WI38 (cell line): ENCODE measurements around the gene MYO1C.
"Not testable (repeated sequence)": the region's sequence is repeated elsewhere in the genome, so short reads cannot be mapped to it uniquely, and the experiment has no call there.

Experiments
- H3K4me3 ChIP-seq: 2 replicates; pipeline ENCODE4 v1.5.1; 2011; ENCODE audit warnings: low read depth, mild to moderate bottlenecking, control low read depth, low read length
- TF ChIP-seq, protein P1 (sequence below): IDR thresholded peaks from 2 replicates; pipeline ENCODE4 v1.5.1; 2012; ENCODE audit warnings: low read depth, mild to moderate bottlenecking, control low read depth, low read length

MYO1C gene

DNA sequence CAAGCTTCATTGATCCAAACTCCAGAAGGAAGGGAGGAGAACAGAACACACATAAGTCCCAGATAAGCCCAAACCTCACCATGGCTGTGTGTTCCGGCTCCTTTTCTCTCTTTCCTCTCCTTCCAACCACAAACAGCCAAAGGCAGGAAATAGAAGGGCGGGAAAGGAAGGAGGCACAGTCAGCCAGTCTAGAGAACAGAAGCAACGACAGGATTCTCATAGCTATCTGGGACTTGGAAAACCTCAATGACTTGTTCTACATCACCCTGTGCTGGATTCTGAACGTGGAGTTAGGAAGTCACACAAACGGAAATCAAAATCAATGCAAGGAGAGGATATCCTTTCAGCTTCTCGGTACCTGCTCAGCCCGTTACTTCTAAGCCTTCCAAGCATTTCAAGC lies 45.4 kb downstream of the MYO1C start:
- H3K4me3 ChIP-seq: no peak overlapping the region
- TF ChIP-seq, protein P1, sequence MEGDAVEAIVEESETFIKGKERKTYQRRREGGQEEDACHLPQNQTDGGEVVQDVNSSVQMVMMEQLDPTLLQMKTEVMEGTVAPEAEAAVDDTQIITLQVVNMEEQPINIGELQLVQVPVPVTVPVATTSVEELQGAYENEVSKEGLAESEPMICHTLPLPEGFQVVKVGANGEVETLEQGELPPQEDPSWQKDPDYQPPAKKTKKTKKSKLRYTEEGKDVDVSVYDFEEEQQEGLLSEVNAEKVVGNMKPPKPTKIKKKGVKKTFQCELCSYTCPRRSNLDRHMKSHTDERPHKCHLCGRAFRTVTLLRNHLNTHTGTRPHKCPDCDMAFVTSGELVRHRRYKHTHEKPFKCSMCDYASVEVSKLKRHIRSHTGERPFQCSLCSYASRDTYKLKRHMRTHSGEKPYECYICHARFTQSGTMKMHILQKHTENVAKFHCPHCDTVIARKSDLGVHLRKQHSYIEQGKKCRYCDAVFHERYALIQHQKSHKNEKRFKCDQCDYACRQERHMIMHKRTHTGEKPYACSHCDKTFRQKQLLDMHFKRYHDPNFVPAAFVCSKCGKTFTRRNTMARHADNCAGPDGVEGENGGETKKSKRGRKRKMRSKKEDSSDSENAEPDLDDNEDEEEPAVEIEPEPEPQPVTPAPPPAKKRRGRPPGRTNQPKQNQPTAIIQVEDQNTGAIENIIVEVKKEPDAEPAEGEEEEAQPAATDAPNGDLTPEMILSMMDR: no peak

DNA sequence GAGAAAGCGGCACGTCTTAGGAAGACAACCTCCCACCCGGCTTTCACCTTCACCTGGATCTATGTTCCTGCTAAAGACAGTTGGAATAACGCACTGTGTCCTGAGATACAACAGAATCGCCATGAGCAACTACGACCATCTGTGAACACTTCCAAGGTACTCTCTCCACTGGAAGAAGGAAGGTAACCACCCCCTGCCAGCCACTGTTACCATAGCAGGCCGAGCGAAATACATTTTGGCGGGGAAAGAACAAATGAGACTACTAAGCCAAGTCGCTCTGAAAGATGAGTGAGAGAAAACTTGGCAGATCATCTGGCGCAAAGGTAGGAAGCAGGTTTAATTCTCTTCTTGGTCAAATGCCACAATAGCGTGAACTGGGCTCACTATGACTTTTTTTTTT lies 46.3 kb downstream of the MYO1C start:
- no peak overlapping the region for H3K4me3 ChIP-seq
- TF ChIP-seq, protein P1: no peak

DNA sequence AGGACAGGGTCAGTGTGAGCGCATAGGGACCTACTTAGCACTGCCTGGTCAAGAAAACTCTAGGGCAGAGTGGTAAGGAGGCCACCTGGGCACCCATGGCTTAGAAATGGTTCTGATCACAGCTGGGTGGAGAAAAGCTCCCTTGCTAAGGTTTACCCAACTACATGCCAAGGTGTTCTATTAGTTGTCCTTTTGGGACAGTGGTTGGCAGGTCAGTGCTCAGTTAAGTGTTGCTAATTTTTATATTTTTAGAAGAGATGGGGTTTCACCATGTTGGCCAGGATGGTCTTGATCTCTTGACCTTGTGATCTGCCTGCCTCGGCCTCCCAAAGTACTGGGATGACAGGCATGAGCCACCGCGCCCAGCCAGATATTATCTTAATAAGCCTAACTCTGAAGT lies 46.8 kb downstream of the MYO1C start:
- H3K4me3 ChIP-seq: not testable (repeated sequence)

DNA sequence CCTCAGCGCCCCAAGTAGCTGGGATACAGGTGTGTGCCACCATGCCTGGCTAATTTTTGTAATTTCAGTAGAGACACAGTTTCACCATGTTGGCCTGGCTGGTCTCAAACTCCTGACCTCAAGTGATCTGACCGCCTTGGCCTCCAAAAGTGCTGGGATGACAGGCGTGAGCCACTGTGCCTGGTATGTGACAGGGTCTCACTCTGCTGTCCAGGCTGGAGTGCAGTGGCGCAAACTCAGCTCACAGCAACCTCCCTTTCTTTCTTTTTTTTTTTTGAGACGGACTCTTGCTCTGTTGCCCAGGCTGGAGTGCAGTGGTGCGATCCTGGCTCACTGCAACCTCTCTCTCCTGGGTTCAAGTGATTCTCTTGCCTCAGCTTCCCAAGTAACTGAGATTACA lies 49.8 kb downstream of the MYO1C start:
- H3K4me3 ChIP-seq: not testable (repeated sequence)

DNA sequence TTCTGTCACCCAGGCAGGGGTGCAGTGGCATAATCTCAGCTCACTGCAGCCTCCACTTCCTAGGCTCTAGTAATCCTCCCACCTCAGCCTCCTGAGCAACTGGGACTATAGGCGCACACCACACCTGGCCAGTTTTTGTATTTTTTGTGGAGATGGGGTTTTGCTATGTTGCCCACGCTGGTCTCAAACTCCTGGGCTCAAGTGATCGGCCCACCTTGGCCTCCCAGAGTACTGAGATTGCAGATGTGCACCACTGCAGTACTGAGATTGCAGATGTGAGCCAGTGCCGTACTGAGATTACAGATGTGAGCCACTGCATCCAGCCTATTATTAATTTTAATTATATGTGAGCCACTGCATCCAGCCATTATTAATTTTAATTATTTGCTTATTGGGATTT lies 50.3 kb downstream of the MYO1C start:
- TF ChIP-seq, protein P1: no peak
- H3K4me3 ChIP-seq: no peak overlapping the region

DNA sequence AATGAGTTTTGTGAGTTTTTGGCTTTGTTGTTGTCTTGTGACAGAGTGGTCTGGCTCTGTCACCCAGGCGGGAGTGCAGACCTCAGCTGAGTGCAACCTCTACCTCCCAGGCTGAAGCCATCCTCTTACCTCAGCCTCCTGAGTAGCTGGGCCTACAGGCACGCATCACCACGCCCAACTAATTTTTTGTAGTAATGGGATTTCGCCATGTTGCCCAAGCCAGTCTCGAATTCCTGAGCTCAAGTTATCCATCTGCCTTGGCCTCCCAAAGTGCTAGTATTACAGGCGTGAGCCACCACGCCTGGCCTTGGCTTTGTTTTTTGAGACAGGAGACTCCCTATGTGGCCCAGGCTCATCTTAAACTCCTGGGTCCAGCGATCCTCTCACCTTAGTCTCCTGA lies 51.6 kb downstream of the MYO1C start:
- TF ChIP-seq, protein P1: no peak
- H3K4me3 ChIP-seq: no peak overlapping the region

DNA sequence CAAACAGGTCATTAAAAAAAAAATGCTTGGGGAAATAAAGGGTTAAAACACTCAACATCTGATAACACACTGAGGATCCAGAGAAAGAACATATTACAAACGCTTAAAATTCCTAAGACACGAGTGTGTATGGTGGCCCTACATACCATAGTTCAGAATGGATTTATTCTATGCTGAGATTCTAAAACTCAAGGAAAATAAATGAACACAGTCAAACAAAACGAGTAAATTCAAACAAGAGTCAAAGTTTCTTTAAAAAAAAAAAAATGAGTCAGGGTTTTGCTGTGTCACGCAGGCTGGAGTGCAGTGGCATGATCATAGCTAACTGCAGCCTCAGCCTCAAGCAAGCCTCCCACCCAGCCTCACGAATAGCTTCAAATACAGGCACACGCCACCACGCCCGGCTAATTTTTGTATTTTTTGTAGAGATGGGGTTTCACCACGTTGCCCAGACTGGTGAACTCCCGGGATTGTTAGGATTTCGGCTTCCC lies 53.8 kb downstream of the MYO1C start:
- TF ChIP-seq, protein P1: no peak
- no peak overlapping the region for H3K4me3 ChIP-seq

DNA sequence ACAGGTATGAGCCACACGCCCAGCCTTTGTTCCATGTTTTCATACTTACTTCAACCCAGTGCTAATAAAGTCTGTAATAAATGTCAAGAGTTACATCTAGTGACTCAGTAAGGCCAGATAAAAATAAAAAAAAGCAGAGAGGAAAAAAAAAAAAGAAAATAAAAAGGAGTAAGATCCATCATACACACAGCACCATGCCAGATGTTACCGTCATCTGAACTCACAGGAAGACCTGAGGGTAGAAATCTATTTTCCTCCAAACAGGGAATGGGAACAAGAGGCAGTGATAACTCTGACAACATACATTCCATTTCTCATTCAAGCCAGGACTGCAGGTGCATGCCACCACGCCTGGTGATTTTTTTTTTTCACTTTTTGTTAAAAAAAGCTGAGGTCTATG lies 57.2 kb downstream of the MYO1C start:
- no peak overlapping the region for H3K4me3 ChIP-seq
- TF ChIP-seq, protein P1: no peak

DNA sequence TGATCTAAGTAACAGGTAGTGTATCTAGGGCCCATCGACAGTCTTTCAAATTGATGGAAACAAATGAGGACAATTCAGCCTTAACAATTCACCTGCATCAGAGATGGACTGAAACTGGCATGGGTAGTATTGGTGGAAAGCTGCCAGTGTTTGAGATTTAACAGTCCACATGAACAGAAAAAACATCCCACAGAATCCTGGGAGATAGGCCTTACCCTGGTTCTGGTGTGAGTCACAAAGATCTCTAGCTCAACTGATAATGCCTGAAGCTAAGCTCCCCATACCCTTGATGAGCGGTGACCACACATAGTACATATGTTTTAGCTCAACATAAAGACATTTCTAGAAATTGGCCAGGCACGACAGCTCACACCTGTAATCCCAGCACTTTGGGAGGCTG lies 58.3 kb downstream of the MYO1C start:
- H3K4me3 ChIP-seq: no peak overlapping the region
- TF ChIP-seq, protein P1: no peak
